AG09309 (cell line): ENCODE data around the gene SPINDOC.

Experiments
- DNase-seq: peaks from one replicate; pipeline ENCODE4 v3.0.0-alpha.2; 2010; ENCODE audit warnings: low read depth
- H3K4me3 ChIP-seq: 2 replicates; pipeline ENCODE4 v1.5.1; 2011; ENCODE audit warnings: mild to moderate bottlenecking, low read depth, low read length, moderate library complexity; ENCODE audit not compliant: control insufficient read depth
- TF ChIP-seq, protein P1 (sequence below): IDR thresholded peaks from 2 replicates; pipeline ENCODE4 v1.5.1; 2011; ENCODE audit warnings: mild to moderate bottlenecking, low read depth, low read length, inconsistent platforms; ENCODE audit not compliant: insufficient read depth, control insufficient read depth; ENCODE audit errors: missing control alignments

SPINDOC gene

DNA sequence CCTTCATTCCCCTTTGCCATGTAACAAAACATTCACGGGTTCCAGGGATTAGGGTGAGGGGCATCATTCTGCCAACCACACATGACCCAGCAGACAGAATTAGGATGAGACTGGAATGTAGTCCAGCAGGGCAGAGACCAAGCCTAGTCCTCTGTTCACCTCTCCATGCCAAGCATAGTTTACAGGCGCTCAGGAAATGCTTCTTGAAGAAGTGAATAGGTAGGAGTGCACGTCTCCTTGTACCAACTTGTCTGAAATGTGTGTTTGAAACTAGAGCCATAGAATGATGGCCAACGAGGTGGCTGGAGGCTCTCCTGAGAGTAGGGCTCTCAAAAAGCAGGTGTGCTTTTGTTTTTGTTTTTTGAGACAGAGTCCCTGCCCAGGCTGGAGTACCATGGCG is 8.2 kb downstream of the SPINDOC start:
- DNase-seq, result no peak
- no peak overlapping the region for H3K4me3 ChIP-seq
- TF ChIP-seq, protein P1, sequence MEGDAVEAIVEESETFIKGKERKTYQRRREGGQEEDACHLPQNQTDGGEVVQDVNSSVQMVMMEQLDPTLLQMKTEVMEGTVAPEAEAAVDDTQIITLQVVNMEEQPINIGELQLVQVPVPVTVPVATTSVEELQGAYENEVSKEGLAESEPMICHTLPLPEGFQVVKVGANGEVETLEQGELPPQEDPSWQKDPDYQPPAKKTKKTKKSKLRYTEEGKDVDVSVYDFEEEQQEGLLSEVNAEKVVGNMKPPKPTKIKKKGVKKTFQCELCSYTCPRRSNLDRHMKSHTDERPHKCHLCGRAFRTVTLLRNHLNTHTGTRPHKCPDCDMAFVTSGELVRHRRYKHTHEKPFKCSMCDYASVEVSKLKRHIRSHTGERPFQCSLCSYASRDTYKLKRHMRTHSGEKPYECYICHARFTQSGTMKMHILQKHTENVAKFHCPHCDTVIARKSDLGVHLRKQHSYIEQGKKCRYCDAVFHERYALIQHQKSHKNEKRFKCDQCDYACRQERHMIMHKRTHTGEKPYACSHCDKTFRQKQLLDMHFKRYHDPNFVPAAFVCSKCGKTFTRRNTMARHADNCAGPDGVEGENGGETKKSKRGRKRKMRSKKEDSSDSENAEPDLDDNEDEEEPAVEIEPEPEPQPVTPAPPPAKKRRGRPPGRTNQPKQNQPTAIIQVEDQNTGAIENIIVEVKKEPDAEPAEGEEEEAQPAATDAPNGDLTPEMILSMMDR, result no peak

DNA sequence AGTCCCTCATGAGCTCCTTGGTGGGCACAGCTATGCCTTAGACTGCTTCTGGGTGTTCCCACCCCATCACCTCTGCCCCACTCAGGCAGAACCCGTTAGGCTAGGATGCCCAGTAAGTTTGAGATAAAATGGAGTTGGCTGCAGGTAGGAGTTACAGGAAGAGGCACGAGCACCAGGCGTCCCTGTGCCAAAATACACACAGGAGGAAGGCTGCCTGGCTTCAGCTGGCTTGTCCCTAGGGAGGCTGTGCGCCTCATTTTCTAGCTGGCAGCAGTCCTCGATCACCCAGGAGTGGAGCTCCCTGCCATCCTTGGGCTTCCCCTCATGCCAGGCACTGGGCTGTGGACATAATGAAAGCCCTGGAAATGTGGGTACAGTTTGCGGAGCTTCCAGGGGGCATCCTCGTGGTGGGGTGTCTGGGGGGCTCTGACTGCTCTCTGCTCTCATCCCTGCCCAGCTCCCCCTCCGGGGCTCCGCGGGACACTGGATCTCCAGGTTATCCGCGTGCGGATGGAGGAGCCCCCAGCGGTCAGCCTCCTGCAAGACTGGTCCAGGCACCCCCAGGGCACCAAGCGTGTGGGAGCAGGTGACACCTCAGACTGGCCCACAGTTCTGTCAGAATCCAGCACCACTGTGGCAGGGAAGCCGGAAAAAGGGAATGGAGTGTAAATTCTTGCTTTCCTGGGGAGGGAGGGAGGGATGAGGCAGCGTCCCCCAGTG is 13.4 kb downstream of the SPINDOC start:
- H3K4me3 ChIP-seq, result no peak overlapping the region
- no peak for DNase-seq
- TF ChIP-seq, protein P1, result no peak

DNA sequence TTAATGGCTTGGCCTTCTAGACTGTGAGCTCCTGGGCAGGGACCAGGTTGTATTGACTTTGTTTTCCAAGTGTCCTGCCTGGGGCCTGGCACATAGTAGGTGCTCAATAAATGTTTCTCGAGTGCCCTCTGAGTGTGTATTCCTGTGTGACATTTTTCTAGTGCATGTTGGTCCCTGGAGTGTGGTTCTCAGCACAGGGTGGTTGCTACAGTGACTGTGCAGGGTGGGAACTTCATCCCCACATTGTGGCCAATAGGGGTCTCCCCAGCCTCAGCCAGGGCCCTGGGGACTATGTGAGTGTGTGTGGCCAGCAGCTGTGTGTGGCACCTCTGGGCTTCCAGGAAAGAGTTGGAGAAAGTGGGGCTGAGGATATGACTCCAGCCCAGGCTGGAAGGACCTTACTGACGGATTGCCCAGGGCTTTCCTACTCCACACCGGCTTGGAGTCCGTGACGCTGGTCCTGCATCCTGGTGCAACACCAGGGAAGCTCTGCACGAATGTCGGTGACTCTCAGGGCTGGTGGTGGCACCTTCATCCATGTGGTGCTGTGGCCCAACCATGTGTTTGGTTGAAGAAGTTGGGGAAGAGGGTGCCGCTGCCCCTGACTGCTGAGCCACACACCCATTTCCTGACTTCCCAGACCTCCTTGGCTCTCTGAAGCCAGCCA is 16.7 kb downstream of the SPINDOC start:
- DNase-seq, result no peak
- TF ChIP-seq, protein P1, result peak; percentile 38
- H3K4me3 ChIP-seq, result no peak overlapping the region

DNA sequence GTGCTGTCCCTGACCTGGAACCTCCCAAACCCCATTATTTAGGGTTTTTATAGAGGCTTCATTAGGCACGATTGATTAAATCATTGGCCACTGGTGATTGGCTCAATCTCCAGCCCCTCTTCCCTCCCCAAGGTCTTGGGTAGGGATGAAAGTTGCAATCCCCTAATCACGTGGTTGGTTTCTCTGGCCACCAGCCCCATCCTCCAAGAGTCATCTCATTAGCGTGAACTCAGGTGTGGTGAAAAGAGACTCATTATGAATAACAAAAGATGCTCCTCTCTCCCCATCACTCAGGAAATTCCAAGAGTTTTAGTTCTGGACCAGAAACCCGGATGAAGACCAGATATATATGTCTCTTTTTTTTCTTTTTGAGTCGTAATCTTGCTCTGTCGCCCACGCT is 18.1 kb downstream of the SPINDOC start:
- TF ChIP-seq, protein P1, result no peak
- no peak overlapping the region for H3K4me3 ChIP-seq
- DNase-seq, result no peak

DNA sequence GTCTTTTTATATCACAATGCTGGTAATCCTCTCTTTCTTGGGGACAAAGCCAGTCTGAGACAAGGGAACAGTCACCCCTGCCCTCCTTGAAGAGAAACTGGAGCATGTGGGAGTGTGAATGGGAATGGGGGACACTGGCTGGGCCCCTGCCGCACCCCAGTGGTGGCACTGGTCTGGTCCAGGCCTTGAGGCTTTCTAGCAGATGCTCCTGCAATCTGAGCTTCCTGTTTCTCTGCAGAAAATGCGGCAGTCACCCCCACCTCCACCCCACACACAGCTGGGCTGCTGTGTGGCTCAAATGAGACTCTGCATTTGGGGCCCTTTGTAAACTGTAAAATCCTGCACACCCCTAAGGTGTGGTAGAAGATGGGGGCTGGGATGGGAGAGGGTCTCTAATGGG is 19.1 kb downstream of the SPINDOC start:
- H3K4me3 ChIP-seq, result no peak overlapping the region
- TF ChIP-seq, protein P1, result no peak
- no peak for DNase-seq

DNA sequence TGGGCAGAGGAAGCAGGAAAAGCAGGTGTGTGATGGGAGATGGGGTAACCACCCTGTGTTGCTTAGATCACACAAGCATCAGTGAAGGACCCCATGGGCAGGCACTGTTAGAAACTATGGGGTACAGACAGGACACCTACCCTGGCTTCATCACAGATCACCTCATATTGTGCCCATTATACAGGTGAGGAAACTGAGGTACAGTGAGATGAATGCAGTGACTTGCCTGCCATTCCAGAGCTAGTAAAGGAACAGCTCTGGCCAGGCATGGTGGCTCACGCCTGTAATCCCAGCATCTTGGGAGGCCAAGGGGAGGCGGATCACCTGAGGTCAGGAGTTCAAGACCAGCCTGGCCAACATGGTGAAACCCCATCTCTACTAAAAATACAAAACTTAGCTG is 19.8 kb downstream of the SPINDOC start:
- no peak for DNase-seq
- H3K4me3 ChIP-seq, result no peak overlapping the region
- TF ChIP-seq, protein P1, result no peak
